ENCODE data around the gene ADAMTS17.

DNA sequence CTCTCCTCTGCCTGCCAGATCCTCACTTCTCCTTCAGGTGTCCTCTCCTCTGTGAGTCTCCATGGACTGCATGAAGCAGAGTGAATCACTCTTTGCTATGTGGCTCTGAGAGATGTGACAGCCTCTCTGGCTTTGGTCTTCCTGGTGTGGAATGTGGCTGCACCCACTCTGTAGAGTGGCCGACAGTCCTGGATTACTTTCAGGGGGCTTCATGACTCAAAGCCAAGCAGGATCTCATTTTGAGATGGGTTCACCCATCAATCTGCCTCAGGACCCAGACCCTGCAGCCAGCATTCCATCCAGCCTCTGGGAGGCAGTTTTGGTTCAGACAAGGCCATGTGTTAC is 386.6 kb downstream of the ADAMTS17 start:
- TF ChIP-seq, protein P1, sequence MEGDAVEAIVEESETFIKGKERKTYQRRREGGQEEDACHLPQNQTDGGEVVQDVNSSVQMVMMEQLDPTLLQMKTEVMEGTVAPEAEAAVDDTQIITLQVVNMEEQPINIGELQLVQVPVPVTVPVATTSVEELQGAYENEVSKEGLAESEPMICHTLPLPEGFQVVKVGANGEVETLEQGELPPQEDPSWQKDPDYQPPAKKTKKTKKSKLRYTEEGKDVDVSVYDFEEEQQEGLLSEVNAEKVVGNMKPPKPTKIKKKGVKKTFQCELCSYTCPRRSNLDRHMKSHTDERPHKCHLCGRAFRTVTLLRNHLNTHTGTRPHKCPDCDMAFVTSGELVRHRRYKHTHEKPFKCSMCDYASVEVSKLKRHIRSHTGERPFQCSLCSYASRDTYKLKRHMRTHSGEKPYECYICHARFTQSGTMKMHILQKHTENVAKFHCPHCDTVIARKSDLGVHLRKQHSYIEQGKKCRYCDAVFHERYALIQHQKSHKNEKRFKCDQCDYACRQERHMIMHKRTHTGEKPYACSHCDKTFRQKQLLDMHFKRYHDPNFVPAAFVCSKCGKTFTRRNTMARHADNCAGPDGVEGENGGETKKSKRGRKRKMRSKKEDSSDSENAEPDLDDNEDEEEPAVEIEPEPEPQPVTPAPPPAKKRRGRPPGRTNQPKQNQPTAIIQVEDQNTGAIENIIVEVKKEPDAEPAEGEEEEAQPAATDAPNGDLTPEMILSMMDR (conservative IDR thresholded peaks at IDR 0.05; ENCODE audit: low read depth, low read length): no peak
- no peak for TF ChIP-seq EZH2 (IDR thresholded peaks at IDR 0.05; ENCODE audit: borderline replicate concordance, low read depth, low read length, poor library complexity, severe bottlenecking)
